Thymus (tissue), 11 donors: Measurements from ENCODE around the gene RTEL1. TPM values are rescaled to one million over a fixed set of nuclear protein-coding genes. Genes with fewer than 3 reads are reported as not detected.
A peak's percentile ranks its signal among the peaks of the same experiment; 100 is the strongest.
"Not testable (repeated sequence)": the region's sequence is repeated elsewhere in the genome, so short reads cannot be mapped to it uniquely, and the experiment has no call there.

ENCODE experiments used
- DNase-seq, 9 donors: peaks; one replicate each; pipeline ENCODE4 v3.0.0-alpha.2; 2013; ENCODE audit warnings: low spot score in 9 of 9, low read depth in 6 of 9, missing footprints in 1 of 9
- H3K27ac ChIP-seq, 2 donors: one replicate each; pipeline ENCODE4 v1.5.1; 2013; ENCODE audit warnings: control low read depth in 1 of 2, low read depth in 1 of 2, low read length in 1 of 2, mild to moderate bottlenecking in 1 of 2, moderate library complexity in 1 of 2
- H3K27me3 ChIP-seq, 2 donors: one replicate each; pipeline ENCODE4 v1.5.1; 2013; ENCODE audit warnings: low read length in 1 of 2; ENCODE audit not compliant: control insufficient read depth in 2 of 2, insufficient read depth in 1 of 2
- H3K36me3 ChIP-seq, 2 donors: one replicate each; pipeline ENCODE4 v1.5.1; 2013; ENCODE audit warnings: low read length in 1 of 2, mild to moderate bottlenecking in 1 of 2, moderate library complexity in 1 of 2; ENCODE audit not compliant: control insufficient read depth in 2 of 2, insufficient read depth in 2 of 2
- H3K4me1 ChIP-seq, 2 donors: one replicate each; pipeline ENCODE4 v1.5.1; 2013; ENCODE audit warnings: low read length in 2 of 2; ENCODE audit not compliant: control insufficient read depth in 2 of 2, insufficient read depth in 2 of 2
- H3K4me3 ChIP-seq, 2 donors: one replicate each; pipeline ENCODE4 v1.5.1; 2013; ENCODE audit warnings: low read length in 2 of 2, control low read depth in 1 of 2, mild to moderate bottlenecking in 1 of 2
- H3K9me3 ChIP-seq, 2 donors: one replicate each; pipeline ENCODE4 v1.5.1; 2013; ENCODE audit warnings: low read length in 1 of 2, mild to moderate bottlenecking in 1 of 2; ENCODE audit not compliant: control insufficient read depth in 2 of 2, insufficient read depth in 1 of 2
- WGBS: extraction: QIAGEN DNeasy Blood & Tissue Kit; methylation state at CpG from one replicate; pipeline ENCODE4 v1.1.7; 2013; 5-methylcytosine and 5-hydroxymethylcytosine counted together
- polyA plus RNA-seq: library from polyadenylated mRNA; stranded (reverse); fragments of 200-250 nt; gene quantifications from one replicate; pipeline ENCODE4 v1.2.3, GENCODE V29; 2013
- total RNA-seq: library from RNA; stranded (reverse); fragments of 120-200 nt; gene quantifications from one replicate; pipeline ENCODE4 v1.2.4, GENCODE V29; 2013
- donor health status: healthy.

The RTEL1 gene
- total and polyA plus RNA-seq, 2 donors: 8.1 to 18.8 TPM

DNA sequence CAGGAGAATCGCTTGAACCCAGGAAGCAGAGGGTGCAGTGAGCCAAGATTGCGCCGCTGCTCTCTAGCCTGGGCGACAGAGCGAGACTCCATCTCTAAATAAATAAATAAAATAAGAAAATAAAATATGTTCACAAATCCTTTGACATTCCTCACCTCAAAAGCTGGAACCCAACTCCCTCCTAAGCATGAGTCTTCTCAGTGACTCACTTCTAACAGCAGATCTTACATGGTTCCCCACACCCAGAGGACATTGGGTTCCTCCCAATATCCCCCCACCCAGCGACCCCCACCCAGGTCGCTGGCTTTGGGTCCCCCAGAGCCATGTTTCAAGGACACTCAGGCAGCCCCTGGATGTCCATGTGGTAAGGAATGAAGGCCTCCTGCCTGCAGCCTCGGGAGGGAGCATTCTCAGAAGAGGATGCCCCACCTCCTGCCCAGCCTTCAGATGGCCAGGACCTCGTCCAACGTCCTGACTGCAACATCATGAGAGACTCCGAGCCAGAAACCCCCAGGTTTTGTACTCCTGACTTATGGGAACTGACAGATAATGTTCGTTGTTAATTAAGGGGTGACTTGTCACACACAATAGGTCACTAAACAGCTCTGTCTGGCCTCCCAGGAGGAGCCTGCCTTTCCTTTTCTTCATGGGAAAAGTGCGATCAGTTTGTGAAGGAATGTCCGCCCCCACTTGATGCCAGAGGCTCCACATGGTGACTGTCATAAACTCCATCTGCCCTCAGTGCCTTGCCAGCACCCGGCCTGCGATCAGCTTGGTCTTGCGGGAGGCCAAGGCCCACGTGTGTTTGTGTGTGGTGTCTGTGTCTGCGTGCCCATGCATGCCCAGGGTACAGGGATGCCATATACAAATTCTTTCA is 21.1 kb upstream of the RTEL1 start:
- Histone ChIP-seq H3K27ac (peak overlapping the region; percentile 96 to 99), H3K4me3 (no peak overlapping the region), H3K36me3 (no peaks in the 10 kb centered on the region), H3K9me3 (no peaks in the 10 kb centered on the region), H3K4me1 (peaks cover 50 to 89% of the 10 kb centered on the region in 2 donors), H3K27me3 (no peaks in the 10 kb centered on the region)
- no peak for DNase-seq
- 91% methylated on average over 19 of the region's 19 CpGs for WGBS

- Histone ChIP-seq H3K36me3 (peaks cover 4 to 10% of the 10 kb centered on the region in 2 donors), H3K27me3 (no peaks in the 10 kb centered on the region), H3K9me3 (no peaks in the 10 kb centered on the region), H3K27ac (peak overlapping the region; percentile 96 to 100), H3K4me3 (peak overlapping the region in 1 of 2 donors; percentile 40), H3K4me1 (peaks cover 53 to 78% of the 10 kb centered on the region in 2 donors)
- peak in 4 of 9 donors; percentile 76 to 92 (median 81) for DNase-seq
- 29% methylated on average over 15 of the region's 15 CpGs for WGBS
Measured at GRCh38 chr20:63639093-63639975, 18.8 kb upstream of the RTEL1 start.

GRCh38 chr20:63640086-63640485 is 18.0 kb upstream of the RTEL1 start:
- Histone ChIP-seq H3K36me3 (peaks cover 7 to 10% of the 10 kb centered on the region in 2 donors), H3K4me1 (peaks cover 47 to 70% of the 10 kb centered on the region in 2 donors), H3K27ac (peak overlapping the region; percentile 96 to 100), H3K27me3 (no peaks in the 10 kb centered on the region), H3K9me3 (no peaks in the 10 kb centered on the region), H3K4me3 (no peak overlapping the region)
- WGBS: 96% methylated on average over 8 of the region's 8 CpGs
- DNase-seq: no peak

- not testable (repeated sequence) for H3K9me3 ChIP-seq, DNase-seq, H3K4me3 ChIP-seq, H3K27me3 ChIP-seq
- H3K27ac ChIP-seq: peak overlapping the region; percentile 43 to 79
- H3K4me1 ChIP-seq: peaks cover 44 to 64% of the 10 kb centered on the region in 2 donors
- H3K36me3 ChIP-seq: peaks cover 7 to 10% of the 10 kb centered on the region in 2 donors
- WGBS: 95% methylated on average over 16 of the region's 17 CpGs
Measured at GRCh38 chr20:63640686-63641085, 17.4 kb upstream of the RTEL1 start.

GRCh38 chr20:63641146-63641791 is 16.8 kb upstream of the RTEL1 start:
- no peaks in the 10 kb centered on the region for H3K9me3 ChIP-seq
- 72% methylated on average over 42 of the region's 47 CpGs for WGBS
- H3K4me3 ChIP-seq: peak overlapping the region; percentile 21 to 28
- H3K27me3 ChIP-seq: no peaks in the 10 kb centered on the region
- peaks cover 45 to 58% of the 10 kb centered on the region in 2 donors for H3K4me1 ChIP-seq
- peak overlapping the region; percentile 88 for H3K27ac ChIP-seq
- H3K36me3 ChIP-seq: peaks cover 7 to 10% of the 10 kb centered on the region in 2 donors
- DNase-seq: no peak

DNA sequence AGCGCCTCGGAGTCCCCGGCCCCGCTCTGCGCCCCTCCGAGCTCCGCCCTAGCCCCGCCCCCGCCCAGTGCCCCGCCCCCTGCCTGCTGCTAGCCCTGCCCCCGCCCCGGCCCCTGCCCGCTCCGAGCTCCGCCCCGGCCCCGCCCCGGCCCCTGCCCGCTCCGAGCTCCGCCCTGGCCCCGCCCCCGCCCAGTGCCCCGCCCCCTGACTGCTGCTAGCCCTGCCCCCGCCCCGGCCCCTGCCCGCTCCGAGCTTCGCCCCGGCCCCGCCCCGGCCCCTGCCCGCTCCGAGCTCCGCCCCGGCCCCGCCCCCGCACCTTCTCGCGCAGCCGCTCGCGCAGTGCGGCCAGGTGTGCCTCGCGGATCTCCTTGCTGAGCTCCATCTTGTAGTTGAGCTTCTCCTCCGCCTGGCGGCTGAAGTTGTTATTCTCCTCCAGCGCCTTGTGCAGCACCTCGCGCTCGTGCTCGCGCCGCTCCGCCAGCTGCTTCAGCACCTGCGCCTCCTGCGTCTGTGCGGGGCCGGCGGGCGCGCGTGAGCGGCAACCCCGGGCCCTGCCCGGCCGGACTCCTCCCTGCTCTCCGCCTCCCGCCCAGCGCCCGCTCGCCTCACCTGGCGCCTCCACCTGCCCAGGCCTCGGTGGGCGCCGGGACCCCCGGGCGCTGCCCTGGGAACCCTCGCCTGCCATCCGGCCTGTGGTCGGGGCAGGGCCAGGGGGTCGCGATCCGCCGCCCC is 16.2 kb upstream of the RTEL1 start:
- peak in 8 of 9 donors; percentile 71 to 94 (median 86) for DNase-seq
- peak overlapping the region; percentile 28 to 46 for H3K4me3 ChIP-seq
- no peaks in the 10 kb centered on the region for H3K9me3 ChIP-seq
- no peaks in the 10 kb centered on the region for H3K27me3 ChIP-seq
- WGBS: 7% methylated on average over 84 of the region's 86 CpGs
- peaks cover 40 to 57% of the 10 kb centered on the region in 2 donors for H3K4me1 ChIP-seq
- peak overlapping the region; percentile 88 for H3K27ac ChIP-seq
- peaks cover 7 to 10% of the 10 kb centered on the region in 2 donors for H3K36me3 ChIP-seq

DNA sequence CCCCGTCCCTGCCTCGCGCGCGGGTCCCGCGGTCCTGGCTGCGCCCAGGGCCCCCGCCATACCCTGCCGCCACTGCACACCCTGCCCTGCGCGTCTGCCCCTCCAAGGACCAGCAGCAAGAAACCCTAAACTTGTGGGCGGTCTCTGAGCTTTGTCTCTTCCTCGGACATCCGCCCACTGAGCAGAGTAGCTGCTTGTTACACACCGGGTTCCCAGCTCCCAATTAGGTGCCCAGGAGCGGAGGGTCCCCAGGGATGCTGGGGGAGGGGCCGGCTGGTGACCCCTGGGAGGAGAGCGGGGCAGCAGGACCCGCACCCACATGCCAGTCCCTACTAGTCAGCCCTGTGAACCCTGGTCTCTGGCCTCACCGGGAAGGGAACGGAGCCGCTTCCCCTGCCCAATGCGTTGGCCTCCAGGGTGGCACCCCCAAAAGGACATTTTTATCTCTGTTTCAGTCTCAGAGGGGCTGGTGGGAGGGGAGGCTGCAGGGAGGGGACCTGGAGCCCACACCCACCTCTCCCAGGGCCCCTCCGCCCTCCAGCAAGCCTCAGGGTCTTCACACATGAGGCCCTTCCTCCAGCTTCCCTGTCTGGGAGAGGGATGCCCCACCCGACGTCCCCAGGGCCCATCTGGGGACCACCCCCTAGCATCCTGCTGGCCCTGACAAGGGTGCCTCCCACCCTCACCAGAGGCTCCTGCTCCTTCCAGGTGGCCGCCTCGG is 15.4 kb upstream of the RTEL1 start:
- peak overlapping the region; percentile 8 to 86 for H3K27ac ChIP-seq
- peak overlapping the region in 1 of 2 donors; percentile 46 for H3K4me3 ChIP-seq
- no peaks in the 10 kb centered on the region for H3K9me3 ChIP-seq
- WGBS: 55% methylated on average over 29 of the region's 29 CpGs
- DNase-seq: peak in 1 of 9 donors; percentile 36
- H3K4me1 ChIP-seq: peaks cover 34 to 51% of the 10 kb centered on the region in 2 donors
- peaks cover 7 to 10% of the 10 kb centered on the region in 2 donors for H3K36me3 ChIP-seq
- H3K27me3 ChIP-seq: no peaks in the 10 kb centered on the region

GRCh38 chr20:63643499-63643898 is 14.6 kb upstream of the RTEL1 start:
- Histone ChIP-seq H3K27ac (no peak overlapping the region), H3K27me3 (no peaks in the 10 kb centered on the region), H3K36me3 (peaks cover 10 to 15% of the 10 kb centered on the region in 2 donors), H3K9me3 (no peaks in the 10 kb centered on the region), H3K4me3 (no peak overlapping the region), H3K4me1 (peaks cover 30 to 44% of the 10 kb centered on the region in 2 donors)
- DNase-seq: no peak
- 97% methylated on average over 10 of the region's 10 CpGs for WGBS
